Loucy (cell line): ENCODE results near the gene GSTO1.

Experiments used
- EZH2phosphoT487 ChIP-seq: fragments of 200-600 bp; IDR thresholded peaks from 2 replicates; pipeline ENCODE4 v1.6.1; 2018; ENCODE audit warnings: antibody characterized with exemption, mild to moderate bottlenecking, moderate library complexity, borderline replicate concordance
- TF ChIP-seq, protein P1 (sequence below): fragments of 200-600 bp; sonication (generic); conservative IDR thresholded peaks from 2 replicates; pipeline ENCODE4 v1.5.1; 2014; ENCODE audit warnings: mild to moderate bottlenecking, antibody characterized with exemption, low read length

GRCh38 chr10:104281694-104282093, 27.0 kb downstream of the GSTO1 start:
- TF ChIP-seq, protein P1, sequence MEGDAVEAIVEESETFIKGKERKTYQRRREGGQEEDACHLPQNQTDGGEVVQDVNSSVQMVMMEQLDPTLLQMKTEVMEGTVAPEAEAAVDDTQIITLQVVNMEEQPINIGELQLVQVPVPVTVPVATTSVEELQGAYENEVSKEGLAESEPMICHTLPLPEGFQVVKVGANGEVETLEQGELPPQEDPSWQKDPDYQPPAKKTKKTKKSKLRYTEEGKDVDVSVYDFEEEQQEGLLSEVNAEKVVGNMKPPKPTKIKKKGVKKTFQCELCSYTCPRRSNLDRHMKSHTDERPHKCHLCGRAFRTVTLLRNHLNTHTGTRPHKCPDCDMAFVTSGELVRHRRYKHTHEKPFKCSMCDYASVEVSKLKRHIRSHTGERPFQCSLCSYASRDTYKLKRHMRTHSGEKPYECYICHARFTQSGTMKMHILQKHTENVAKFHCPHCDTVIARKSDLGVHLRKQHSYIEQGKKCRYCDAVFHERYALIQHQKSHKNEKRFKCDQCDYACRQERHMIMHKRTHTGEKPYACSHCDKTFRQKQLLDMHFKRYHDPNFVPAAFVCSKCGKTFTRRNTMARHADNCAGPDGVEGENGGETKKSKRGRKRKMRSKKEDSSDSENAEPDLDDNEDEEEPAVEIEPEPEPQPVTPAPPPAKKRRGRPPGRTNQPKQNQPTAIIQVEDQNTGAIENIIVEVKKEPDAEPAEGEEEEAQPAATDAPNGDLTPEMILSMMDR, result no peak
- no peak for TF ChIP-seq EZH2phosphoT487
